ENCODE measurements around the gene TERT. TPM values are rescaled to one million over a fixed set of nuclear protein-coding genes. Genes with fewer than 3 reads are reported as not detected.
"Not testable (repeated sequence)": the region's sequence is repeated elsewhere in the genome, so short reads cannot be mapped to it uniquely, and the experiment has no call there.

The TERT gene
- total RNA-seq, 2 donors from 2014 or later = not detected

GRCh38 chr5:1336749-1337488, 42.1 kb upstream of the TERT start:
- H3K4me3 ChIP-seq = no peak overlapping the region
- no peaks in the 10 kb centered on the region for H3K9me3 ChIP-seq
- DNase-seq (ENCODE audit: low spot score) = no peak
- H3K27me3 ChIP-seq (replicated peaks; ENCODE audit: insufficient read depth) = no peaks in the 10 kb centered on the region
- no peak for ATAC-seq (ENCODE audit: insufficient number of reproducible peaks, low FRiP score, low read depth)
- H3K36me3 ChIP-seq = peaks cover 68% of the 10 kb centered on the region
- no peaks in the 10 kb centered on the region for H3K4me1 ChIP-seq (ENCODE audit: control insufficient read depth in 1 of 2, low read depth in 2 of 2)
- no peak overlapping the region for H3K27ac ChIP-seq
- TF ChIP-seq, protein P1, sequence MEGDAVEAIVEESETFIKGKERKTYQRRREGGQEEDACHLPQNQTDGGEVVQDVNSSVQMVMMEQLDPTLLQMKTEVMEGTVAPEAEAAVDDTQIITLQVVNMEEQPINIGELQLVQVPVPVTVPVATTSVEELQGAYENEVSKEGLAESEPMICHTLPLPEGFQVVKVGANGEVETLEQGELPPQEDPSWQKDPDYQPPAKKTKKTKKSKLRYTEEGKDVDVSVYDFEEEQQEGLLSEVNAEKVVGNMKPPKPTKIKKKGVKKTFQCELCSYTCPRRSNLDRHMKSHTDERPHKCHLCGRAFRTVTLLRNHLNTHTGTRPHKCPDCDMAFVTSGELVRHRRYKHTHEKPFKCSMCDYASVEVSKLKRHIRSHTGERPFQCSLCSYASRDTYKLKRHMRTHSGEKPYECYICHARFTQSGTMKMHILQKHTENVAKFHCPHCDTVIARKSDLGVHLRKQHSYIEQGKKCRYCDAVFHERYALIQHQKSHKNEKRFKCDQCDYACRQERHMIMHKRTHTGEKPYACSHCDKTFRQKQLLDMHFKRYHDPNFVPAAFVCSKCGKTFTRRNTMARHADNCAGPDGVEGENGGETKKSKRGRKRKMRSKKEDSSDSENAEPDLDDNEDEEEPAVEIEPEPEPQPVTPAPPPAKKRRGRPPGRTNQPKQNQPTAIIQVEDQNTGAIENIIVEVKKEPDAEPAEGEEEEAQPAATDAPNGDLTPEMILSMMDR (IDR thresholded peaks at IDR 0.05) = no peak

DNA sequence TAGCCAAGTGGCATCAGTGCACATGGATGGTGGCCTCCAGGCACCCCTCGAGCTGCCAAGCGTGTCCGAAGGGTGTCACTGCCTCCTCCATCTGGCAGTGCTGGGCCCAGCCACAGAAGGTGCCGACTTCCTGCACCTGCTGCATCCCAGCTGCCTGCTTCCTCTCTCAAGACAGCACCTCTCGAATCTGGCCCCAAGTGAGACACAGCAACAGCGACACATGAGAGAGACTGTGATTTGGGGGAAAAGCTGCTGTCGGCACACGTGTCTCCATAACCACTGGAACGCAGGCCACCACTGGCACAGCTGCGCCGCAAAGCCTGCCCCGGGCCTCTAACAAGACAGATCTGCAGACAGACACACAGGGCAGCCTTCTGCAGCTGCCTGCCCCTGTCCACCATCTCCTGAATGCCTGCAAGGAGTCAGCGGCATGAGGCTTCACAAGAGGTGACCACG, 41.3 kb upstream of the TERT start:
- H3K27me3 ChIP-seq (replicated peaks; ENCODE audit: insufficient read depth) = no peaks in the 10 kb centered on the region
- DNase-seq (ENCODE audit: low spot score) (no peak), ATAC-seq (ENCODE audit: insufficient number of reproducible peaks, low FRiP score, low read depth) (no peak)
- H3K4me3 ChIP-seq = no peak overlapping the region
- no peaks in the 10 kb centered on the region for H3K9me3 ChIP-seq
- no peaks in the 10 kb centered on the region for H3K4me1 ChIP-seq (ENCODE audit: control insufficient read depth in 1 of 2, low read depth in 2 of 2)
- TF ChIP-seq, protein P1 (IDR thresholded peaks at IDR 0.05) = no peak
- no peak overlapping the region for H3K27ac ChIP-seq
- H3K36me3 ChIP-seq = peaks cover 69% of the 10 kb centered on the region

DNA sequence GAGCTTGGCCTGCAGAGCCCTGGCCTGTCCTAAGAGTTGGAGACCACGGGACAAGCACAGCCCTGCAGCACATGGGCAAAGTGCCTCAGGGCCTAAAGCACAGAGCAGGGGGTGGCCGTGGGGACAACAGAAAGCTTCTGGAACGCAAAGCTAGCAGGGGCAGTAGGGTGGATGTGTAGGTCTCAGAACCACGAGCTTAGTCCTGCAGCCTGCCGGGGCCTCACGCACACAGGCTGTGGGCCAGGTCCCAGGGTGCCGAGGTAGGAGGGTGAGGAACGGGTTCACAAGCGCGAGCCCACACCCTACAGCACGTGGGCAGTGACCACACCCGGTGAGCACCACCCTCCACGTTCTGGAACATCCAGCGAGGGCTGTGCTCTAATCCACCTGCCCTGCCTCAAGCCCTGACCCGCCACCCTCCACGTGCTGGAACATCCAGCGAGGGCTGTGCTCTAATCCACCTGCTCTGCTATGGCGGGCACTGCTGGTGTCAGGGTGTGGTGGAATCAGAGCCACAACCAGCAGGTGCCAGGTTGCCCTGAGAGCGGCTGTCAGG, 40.8 kb upstream of the TERT start:
- Histone ChIP-seq H3K36me3 (peaks cover 68% of the 10 kb centered on the region), H3K27me3 (replicated peaks; ENCODE audit: insufficient read depth) (no peaks in the 10 kb centered on the region), H3K4me3 (no peak overlapping the region), H3K27ac (no peak overlapping the region), H3K9me3 (no peaks in the 10 kb centered on the region), H3K4me1 (ENCODE audit: control insufficient read depth in 1 of 2, low read depth in 2 of 2) (no peaks in the 10 kb centered on the region)
- ATAC-seq (ENCODE audit: insufficient number of reproducible peaks, low FRiP score, low read depth) = no peak
- TF ChIP-seq, protein P1 (IDR thresholded peaks at IDR 0.05) = no peak
- DNase-seq (ENCODE audit: low spot score) = no peak

DNA sequence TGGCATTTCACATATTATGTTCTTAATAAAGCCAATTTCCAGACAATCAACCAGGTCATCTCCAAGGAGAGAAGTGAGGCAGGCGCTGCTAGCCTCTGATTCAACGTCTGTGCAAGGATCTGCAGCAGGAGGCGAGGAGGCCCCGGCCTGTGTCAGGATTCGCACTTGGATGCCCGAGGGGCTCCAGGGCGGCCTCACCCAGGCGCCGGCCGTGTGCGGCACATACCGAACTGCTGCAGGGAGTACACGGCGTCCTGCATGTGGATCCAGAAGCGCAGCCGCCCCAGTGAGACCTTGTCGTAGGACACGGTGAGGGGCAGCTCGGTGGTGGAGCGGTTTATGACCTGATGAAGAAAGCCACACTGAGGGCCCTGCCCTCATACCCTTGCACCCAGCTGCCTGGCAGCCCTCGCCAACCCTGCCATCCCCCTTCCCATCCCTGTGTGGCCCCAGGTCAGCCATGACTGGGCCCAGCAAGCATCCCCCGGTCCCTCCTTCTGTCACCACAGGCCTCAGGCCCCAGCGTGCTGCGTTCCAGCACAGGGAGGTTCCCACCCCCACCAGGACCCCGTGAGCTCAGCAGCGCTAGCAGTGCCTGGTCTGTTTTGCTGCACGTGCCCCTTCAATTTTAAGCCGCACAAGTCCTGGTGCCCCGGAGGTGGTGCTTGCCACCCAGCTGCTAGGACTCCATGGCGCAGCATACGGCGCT, 40.1 kb upstream of the TERT start:
- Histone ChIP-seq H3K9me3 (no peaks in the 10 kb centered on the region), H3K27ac (no peak overlapping the region), H3K27me3 (replicated peaks; ENCODE audit: insufficient read depth) (no peaks in the 10 kb centered on the region), H3K4me1 (ENCODE audit: control insufficient read depth in 1 of 2, low read depth in 2 of 2) (no peaks in the 10 kb centered on the region), H3K4me3 (no peak overlapping the region), H3K36me3 (peaks cover 67% of the 10 kb centered on the region)
- no peak for DNase-seq (ENCODE audit: low spot score)
- TF ChIP-seq, protein P1 (IDR thresholded peaks at IDR 0.05) = no peak
- ATAC-seq (ENCODE audit: insufficient number of reproducible peaks, low FRiP score, low read depth) = no peak

- H3K27me3 ChIP-seq (replicated peaks; ENCODE audit: insufficient read depth) = no peaks in the 10 kb centered on the region
- TF ChIP-seq, protein P1 (IDR thresholded peaks at IDR 0.05) = no peak
- no peak overlapping the region for H3K4me3 ChIP-seq
- no peak for DNase-seq (ENCODE audit: low spot score)
- H3K9me3 ChIP-seq = no peaks in the 10 kb centered on the region
- H3K36me3 ChIP-seq = peaks cover 66% of the 10 kb centered on the region
- no peak for ATAC-seq (ENCODE audit: insufficient number of reproducible peaks, low FRiP score, low read depth)
- H3K27ac ChIP-seq = no peak overlapping the region
- no peaks in the 10 kb centered on the region for H3K4me1 ChIP-seq (ENCODE audit: control insufficient read depth in 1 of 2, low read depth in 2 of 2)
Observed at GRCh38 chr5:1333986-1334385, 39.1 kb upstream of the TERT start.

DNA sequence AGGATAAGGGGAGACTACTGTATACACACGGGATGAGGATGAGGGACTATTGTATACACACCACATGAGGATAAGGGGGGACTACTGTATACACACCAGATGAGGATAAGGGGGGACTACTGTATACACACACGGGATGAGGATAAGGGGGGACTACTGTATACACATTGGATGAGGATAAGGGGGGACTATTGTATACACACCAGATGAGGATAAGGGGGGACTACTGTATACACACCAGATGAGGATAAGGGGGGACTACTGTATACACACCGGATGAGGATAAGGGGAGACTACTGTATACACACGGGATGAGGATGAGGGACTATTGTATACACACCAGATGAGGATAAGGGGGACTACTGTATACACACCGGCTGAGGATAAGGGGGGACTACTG, 38.4 kb upstream of the TERT start:
- ATAC-seq (ENCODE audit: insufficient number of reproducible peaks, low FRiP score, low read depth); H3K4me3 ChIP-seq; H3K9me3 ChIP-seq; DNase-seq (ENCODE audit: low spot score); H3K27ac ChIP-seq; H3K4me1 ChIP-seq (ENCODE audit: control insufficient read depth in 1 of 2, low read depth in 2 of 2); H3K27me3 ChIP-seq (replicated peaks; ENCODE audit: insufficient read depth): not testable (repeated sequence)
- H3K36me3 ChIP-seq = peaks cover 60% of the 10 kb centered on the region

Data from thoracic aorta (tissue), 2 donors.